Fibroblast of mammary gland (primary cell): Measurements from ENCODE around the gene NOL9.

ENCODE experiments used
- DNase-seq: peaks from one replicate; pipeline ENCODE4 v3.0.0-alpha.2; 2010; ENCODE audit warnings: low read depth
- H3K4me3 ChIP-seq: 2 replicates; pipeline ENCODE4 v1.5.1; 2011; ENCODE audit warnings: low read depth, mild to moderate bottlenecking, low read length, moderate library complexity; ENCODE audit not compliant: control insufficient read depth
- TF ChIP-seq, protein P1 (sequence below): conservative IDR thresholded peaks from 2 replicates; pipeline ENCODE4 v1.5.1; 2011; ENCODE audit warnings: low read depth, low read length, inconsistent platforms; ENCODE audit not compliant: control insufficient read depth, insufficient read depth

The NOL9 gene

GRCh38 chr1:6535214-6535613 is 19.1 kb downstream of the NOL9 start:
- TF ChIP-seq, protein P1, sequence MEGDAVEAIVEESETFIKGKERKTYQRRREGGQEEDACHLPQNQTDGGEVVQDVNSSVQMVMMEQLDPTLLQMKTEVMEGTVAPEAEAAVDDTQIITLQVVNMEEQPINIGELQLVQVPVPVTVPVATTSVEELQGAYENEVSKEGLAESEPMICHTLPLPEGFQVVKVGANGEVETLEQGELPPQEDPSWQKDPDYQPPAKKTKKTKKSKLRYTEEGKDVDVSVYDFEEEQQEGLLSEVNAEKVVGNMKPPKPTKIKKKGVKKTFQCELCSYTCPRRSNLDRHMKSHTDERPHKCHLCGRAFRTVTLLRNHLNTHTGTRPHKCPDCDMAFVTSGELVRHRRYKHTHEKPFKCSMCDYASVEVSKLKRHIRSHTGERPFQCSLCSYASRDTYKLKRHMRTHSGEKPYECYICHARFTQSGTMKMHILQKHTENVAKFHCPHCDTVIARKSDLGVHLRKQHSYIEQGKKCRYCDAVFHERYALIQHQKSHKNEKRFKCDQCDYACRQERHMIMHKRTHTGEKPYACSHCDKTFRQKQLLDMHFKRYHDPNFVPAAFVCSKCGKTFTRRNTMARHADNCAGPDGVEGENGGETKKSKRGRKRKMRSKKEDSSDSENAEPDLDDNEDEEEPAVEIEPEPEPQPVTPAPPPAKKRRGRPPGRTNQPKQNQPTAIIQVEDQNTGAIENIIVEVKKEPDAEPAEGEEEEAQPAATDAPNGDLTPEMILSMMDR = no peak
- no peak overlapping the region for H3K4me3 ChIP-seq
- no peak for DNase-seq

DNA sequence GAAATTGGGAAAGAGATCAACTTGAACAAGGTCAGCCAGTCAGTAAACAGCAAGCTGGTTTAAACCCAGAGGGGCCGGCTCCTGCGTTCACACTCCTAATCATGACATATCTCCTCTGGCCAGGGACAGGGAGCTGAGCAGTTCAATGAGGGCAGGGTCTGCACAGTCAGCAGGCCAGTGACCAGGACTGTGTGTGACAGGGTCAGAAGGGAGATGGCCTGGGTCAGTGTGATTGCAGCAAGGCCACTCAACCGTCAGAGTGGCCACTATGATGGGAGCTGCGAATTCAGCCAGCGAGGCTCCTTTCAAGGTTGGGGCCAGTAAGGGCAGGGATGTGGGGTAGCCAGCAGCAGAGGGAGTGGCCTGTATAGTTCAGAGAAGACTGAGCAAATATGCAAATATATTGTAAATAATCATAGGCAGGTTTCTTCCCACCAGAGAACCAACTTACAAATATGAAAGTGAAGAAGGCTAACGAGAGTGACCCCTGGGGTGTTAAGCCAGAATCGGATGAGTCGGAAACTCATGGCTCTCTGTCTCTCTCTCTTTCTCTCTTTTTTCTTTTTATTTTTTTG is 20.0 kb downstream of the NOL9 start:
- TF ChIP-seq, protein P1 = no peak
- no peak overlapping the region for H3K4me3 ChIP-seq

GRCh38 chr1:6531996-6532395 is 22.3 kb downstream of the NOL9 start:
- no peak for DNase-seq
- H3K4me3 ChIP-seq = no peak overlapping the region
- TF ChIP-seq, protein P1 = no peak

More for the DNA sequence above, 20.0 kb downstream of the NOL9 start:
- no peak for DNase-seq

GRCh38 chr1:6530504-6531160 is 23.7 kb downstream of the NOL9 start:
- H3K4me3 ChIP-seq = no peak overlapping the region
- TF ChIP-seq, protein P1 = no peak
- no peak for DNase-seq

GRCh38 chr1:6528492-6528891 is 25.8 kb downstream of the NOL9 start:
- DNase-seq = no peak
- TF ChIP-seq, protein P1 = no peak

GRCh38 chr1:6526316-6526715 is 28.0 kb downstream of the NOL9 start:
- TF ChIP-seq, protein P1 = no peak
- no peak for DNase-seq
- H3K4me3 ChIP-seq = no peak overlapping the region

More at GRCh38 chr1:6528492-6528891, 25.8 kb downstream of the NOL9 start:
- H3K4me3 ChIP-seq = no peak overlapping the region
